HCT116 (cell line): Measurements from ENCODE around the gene MPV17L2. TPM values are rescaled to one million over a fixed set of nuclear protein-coding genes. Genes with fewer than 3 reads are reported as not detected.
A peak's percentile ranks its signal among the peaks of the same experiment; 100 is the strongest.

Source experiments
- ATAC-seq: fragments of 200-7000 bp; cut with Tn5 transposase; 2 replicates; pipeline ENCODE4 v1.9.1; 2020; ENCODE audit warnings: mild to moderate bottlenecking, moderate library complexity
- BruUV-seq: library from RNA; stranded (reverse); fragments of 400-500 nt; replicated peaks from 2 replicates; lab custom pipeline; 2021; lab: Mats Ljungman, UMichigan
- CTCF ChIA-PET: fragments of 300-600 bp; sonication (Branson Sonifier 250); formaldehyde crosslinking; loops from one replicate; lab custom pipeline; 2021; ENCODE audit warnings: antibody characterized with exemption; lab: Charles Lee
- POLR2A ChIA-PET: fragments of 300-600, 350-600 bp; sonication (Branson Sonifier 250); formaldehyde crosslinking; loops from one replicate; lab custom pipeline; 2021; ENCODE audit warnings: antibody characterized with exemption; lab: Charles Lee
- RAD21 ChIA-PET, 2 experiments: fragments of 300-600 bp; sonication (Branson Sonifier 250); formaldehyde crosslinking; loops; one replicate each; lab custom pipeline; 2023; ENCODE audit warnings: low total read pairs in 2 of 2; ENCODE audit not compliant: uncharacterized antibody in 2 of 2, unreplicated experiment in 2 of 2, low non-redundant PET in 1 of 2; lab: Charles Lee
- DNase-seq: peaks from one replicate; pipeline ENCODE4 v3.0.0-alpha.2; 2010; ENCODE audit warnings: low read depth, low spot score
- H2AFZ ChIP-seq: fragments of 200-600 bp; shearing (Covaris generic), sonication (generic); 2 replicates; pipeline ENCODE4 v1.6.1; 2017; ENCODE audit warnings: low read depth, mixed run types, mixed read lengths, antibody characterized with exemption, low read length; ENCODE audit not compliant: poor library complexity, severe bottlenecking
- H3K27ac ChIP-seq: 2 replicates; pipeline ENCODE4 v1.5.1; 2012; ENCODE audit warnings: low read depth, low read length
- H3K27me3 ChIP-seq: fragments of 200-600 bp; sonication (generic); 2 replicates; pipeline ENCODE4 v1.6.1; 2016; ENCODE audit warnings: mixed run types, low read length, mixed read lengths; ENCODE audit not compliant: insufficient read depth
- H3K36me3 ChIP-seq, 2 experiments: fragments of 200-500 bp in 1 of 2; fragments of 200-600 bp in 1 of 2; sonication (Bioruptor generic) in 1 of 2; sonication (generic) in 1 of 2; 2 replicates each; pipeline versions ENCODE4 v1.5.1 to v1.6.1; 2014 to 2016; ENCODE audit warnings: low read length in 2 of 2, inconsistent platforms in 1 of 2, mixed read lengths in 1 of 2, mixed run types in 1 of 2; ENCODE audit not compliant: insufficient read depth in 2 of 2, control insufficient read depth in 1 of 2
- H3K4me1 ChIP-seq, 2 experiments: fragments of 200-600 bp in 1 of 2; sonication (generic) in 1 of 2; 2 replicates each; pipeline versions ENCODE4 v1.5.1 to v1.6.1; 2012 to 2017; ENCODE audit warnings: low read length in 2 of 2, inconsistent platforms in 1 of 2, mild to moderate bottlenecking in 1 of 2, mixed read lengths in 1 of 2, mixed run types in 1 of 2, moderate library complexity in 1 of 2; ENCODE audit not compliant: insufficient read depth in 2 of 2, control insufficient read depth in 1 of 2
- H3K4me2 ChIP-seq: fragments of 200-600 bp; sonication (generic); 2 replicates; pipeline ENCODE4 v1.6.1; 2017; ENCODE audit warnings: mixed run types, low read length, mixed read lengths
- H3K4me3 ChIP-seq, 2 experiments: fragments of 200-600 bp in 1 of 2; sonication (generic) in 1 of 2; replicated peaks in 1 of 2; 2 replicates each; pipeline ENCODE4 v1.5.1; 2011 to 2016; ENCODE audit warnings: low read length in 2 of 2, control low read depth in 1 of 2, low read depth in 1 of 2, mild to moderate bottlenecking in 1 of 2, mixed read lengths in 1 of 2, mixed run types in 1 of 2
- H3K79me2 ChIP-seq: fragments of 200-600 bp; sonication (generic); 2 replicates; pipeline ENCODE4 v1.6.1; 2017; ENCODE audit warnings: mild to moderate bottlenecking, mixed run types, low read length, moderate library complexity, mixed read lengths; ENCODE audit not compliant: insufficient read depth
- H3K9ac ChIP-seq: fragments of 200-600 bp; sonication (generic); 2 replicates; pipeline ENCODE4 v1.6.1; 2016; ENCODE audit warnings: low read length, mixed read lengths
- H3K9me2 ChIP-seq: fragments of 200-600 bp; sonication (generic), shearing (Covaris generic); 2 replicates; pipeline ENCODE4 v1.6.1; 2017; ENCODE audit warnings: mixed run types, mild to moderate bottlenecking, moderate library complexity; ENCODE audit not compliant: insufficient read depth
- H3K9me3 ChIP-seq, 2 experiments: fragments of 200-500 bp in 1 of 2; fragments of 200-600 bp in 1 of 2; sonication (Bioruptor generic) in 1 of 2; sonication (generic) in 1 of 2; 2 replicates each; pipeline ENCODE4 v1.6.1; 2014 to 2017; ENCODE audit warnings: low read length in 2 of 2, mixed read lengths in 2 of 2, inconsistent platforms in 1 of 2, low read depth in 1 of 2, mild to moderate bottlenecking in 1 of 2, mixed run types in 1 of 2, moderate library complexity in 1 of 2; ENCODE audit not compliant: control insufficient read depth in 1 of 2, insufficient read depth in 1 of 2
- H4K20me1 ChIP-seq: fragments of 200-600 bp; sonication (generic), shearing (Covaris generic); 2 replicates; pipeline ENCODE4 v1.6.1; 2017; ENCODE audit warnings: mixed run types, mild to moderate bottlenecking, moderate library complexity; ENCODE audit not compliant: insufficient read depth
- CEBPB ChIP-seq: IDR thresholded peaks from 2 replicates; pipeline ENCODE4 v1.6.1; 2012; ENCODE audit warnings: low read depth
- CTCF ChIP-seq, 3 experiments: fragments of 200-600 bp in 1 of 3; sonication (generic) in 1 of 3; IDR thresholded peaks in 2 of 3; conservative IDR thresholded peaks in 1 of 3; 2 replicates each; pipeline ENCODE4 v1.5.1; 2012 to 2017; ENCODE audit warnings: low read depth in 2 of 3, low read length in 2 of 3, antibody characterized with exemption in 1 of 3, borderline replicate concordance in 1 of 3, control low read depth in 1 of 3, mild to moderate bottlenecking in 1 of 3, mixed read lengths in 1 of 3, mixed run types in 1 of 3, moderate library complexity in 1 of 3; ENCODE audit not compliant: insufficient read depth in 1 of 3
- EGR1 ChIP-seq: IDR thresholded peaks from 2 replicates; pipeline ENCODE4 v1.6.1; 2012; ENCODE audit warnings: low read depth
- EZH2 ChIP-seq: fragments of 200-600 bp; sonication (generic); IDR thresholded peaks from 2 replicates; pipeline ENCODE4 v1.6.1; 2017; ENCODE audit warnings: antibody characterized with exemption, mixed run types
- JUND ChIP-seq: IDR thresholded peaks from 2 replicates; pipeline ENCODE4 v1.6.1; 2012
- MAX ChIP-seq: IDR thresholded peaks from 2 replicates; pipeline ENCODE4 v1.6.1; 2012
- REST ChIP-seq: IDR thresholded peaks from 2 replicates; pipeline ENCODE4 v1.6.1; 2012; ENCODE audit warnings: low read depth
- SIN3A ChIP-seq: IDR thresholded peaks from 2 replicates; pipeline ENCODE4 v1.6.1; 2012; ENCODE audit warnings: low read depth
- ZFX ChIP-seq: fragments of 450-650 bp; IDR thresholded peaks from 2 replicates; pipeline ENCODE4 v1.6.1; 2017
- intact Hi-C: fragments of 100-400 bp; cut with micrococcal nuclease; formaldehyde crosslinking; loops from 2 replicates; pipeline ENCODE4 v1.10.0; 2022
- total RNA-seq: library from RNA; stranded (reverse); gene quantifications from one replicate; pipeline ENCODE4 v1.2.1, GENCODE V29; 2021; ENCODE audit not compliant: unreplicated experiment

MPV17L2 gene
- total RNA-seq, 1 experiment from 2014 or later, result 18.7 TPM

GRCh38 chr19:18227781-18228271, 34.8 kb downstream of the MPV17L2 start (continued):
- TF ChIP-seq REST (no peak), ZFX (no peak), JUND (no peak), MAX (no peak), EZH2 (no peak), EGR1 (no peak), SIN3A (no peak), CEBPB (no peak)
- TF ChIP-seq, all 23 proteins: peak for 0

GRCh38 chr19:18229474-18229873, 36.5 kb downstream of the MPV17L2 start:
- Histone ChIP-seq H3K9me2 (no peaks in the 10 kb centered on the region), H3K4me3 (no peak overlapping the region), H2AFZ (no peak overlapping the region), H3K9me3 (no peaks in the 10 kb centered on the region), H3K4me2 (no peak overlapping the region)
- CTCF ChIA-PET, result no interaction called here
- ATAC-seq (no peak), DNase-seq (no peak)
- POLR2A ChIA-PET, result no interaction called here
- intact Hi-C loops, result no loop called here
- TF ChIP-seq EGR1 (no peak), CTCF (IDR thresholded peaks at IDR 0.05 in 2 of 3, conservative IDR thresholded peaks at IDR 0.05 in 1 of 3; ENCODE audit: borderline replicate concordance in 1 of 3, insufficient read depth in 1 of 3, low read depth in 2 of 3, low read length in 2 of 3) (peak in 2 of 3 experiments; percentile 69 to 73; a peak in 4 of 6 replicates)
- TF ChIP-seq, all 23 proteins: peak for 1
- H3K27me3 ChIP-seq, result no peaks in the 10 kb centered on the region
- no peaks in the 10 kb centered on the region for H3K36me3 ChIP-seq
- BruUV-seq, result no TSS peak
- H4K20me1 ChIP-seq, result no peaks in the 10 kb centered on the region
- H3K4me1 ChIP-seq, result peaks cover 6 to 24% of the 10 kb centered on the region in 2 experiments; a peak in 3 of 4 replicates
- no peak overlapping the region for H3K9ac ChIP-seq
- H3K79me2 ChIP-seq, result no peaks in the 10 kb centered on the region
- H3K27ac ChIP-seq, result no peak overlapping the region
- RAD21 ChIA-PET, result no interaction called here
